HEK293 (cell line): ENCODE data around the gene PMVK.
A peak's percentile ranks its signal among the peaks of the same experiment; 100 is the strongest.

ENCODE experiments used
- GLI2 ChIP-seq: fragments of 450-650 bp; formaldehyde crosslinking; IDR thresholded peaks from 2 replicates; pipeline ENCODE4; 2017; ENCODE audit warnings: missing biosample characterization, missing genetic modification characterization, low read depth, borderline replicate concordance
- GLIS1 ChIP-seq: fragments of 450-650 bp; formaldehyde crosslinking; IDR thresholded peaks from 2 replicates; pipeline ENCODE4 v1.5.1; 2016; ENCODE audit warnings: missing biosample characterization, missing genetic modification characterization
- HIC1 ChIP-seq: fragments of 450-650 bp; formaldehyde crosslinking; IDR thresholded peaks from 2 replicates; pipeline ENCODE4 v1.5.1; 2016; ENCODE audit warnings: missing biosample characterization, missing genetic modification characterization
- MZF1 ChIP-seq: fragments of 450-650 bp; formaldehyde crosslinking; IDR thresholded peaks from 2 replicates; pipeline ENCODE4 v1.5.1; 2017; ENCODE audit warnings: missing biosample characterization, missing genetic modification characterization, borderline replicate concordance
- OSR2 ChIP-seq: fragments of 450-650 bp; formaldehyde crosslinking; IDR thresholded peaks from 2 replicates; pipeline ENCODE4 v1.5.1; 2016; ENCODE audit warnings: missing biosample characterization, missing genetic modification characterization
- PRDM2 ChIP-seq: fragments of 450-650 bp; formaldehyde crosslinking; IDR thresholded peaks from 2 replicates; pipeline ENCODE4 v1.5.1; 2016; ENCODE audit warnings: missing biosample characterization, missing genetic modification characterization, borderline replicate concordance
- SP2 ChIP-seq: fragments of 450-650 bp; formaldehyde crosslinking; IDR thresholded peaks from 2 replicates; pipeline ENCODE4 v1.5.1; 2016; ENCODE audit warnings: missing biosample characterization, missing genetic modification characterization
- SP7 ChIP-seq: fragments of 450-650 bp; formaldehyde crosslinking; IDR thresholded peaks from 2 replicates; pipeline ENCODE4 v1.5.1; 2016; ENCODE audit warnings: missing biosample characterization, missing genetic modification characterization
- ZBTB11 ChIP-seq: fragments of 450-650 bp; formaldehyde crosslinking; conservative IDR thresholded peaks from 2 replicates; pipeline ENCODE4 v1.5.1; 2016; ENCODE audit warnings: low read depth, missing biosample characterization, missing genetic modification characterization
- ZBTB44 ChIP-seq: fragments of 450-650 bp; IDR thresholded peaks from 2 replicates; pipeline ENCODE4 v1.5.1; 2018; ENCODE audit warnings: missing biosample characterization, mild to moderate bottlenecking, missing genetic modification characterization
- ZFHX2 ChIP-seq: fragments of 450-650 bp; formaldehyde crosslinking; conservative IDR thresholded peaks from 2 replicates; pipeline ENCODE4 v1.5.1; 2016; ENCODE audit warnings: missing biosample characterization, missing genetic modification characterization
- ZNF23 ChIP-seq: fragments of 450-650 bp; formaldehyde crosslinking; IDR thresholded peaks from 2 replicates; pipeline ENCODE4 v1.5.1; 2016; ENCODE audit warnings: missing biosample characterization, missing genetic modification characterization, borderline replicate concordance
- ZNF266 ChIP-seq: fragments of 450-650 bp; formaldehyde crosslinking; IDR thresholded peaks from 2 replicates; pipeline ENCODE4 v1.5.1; 2016; ENCODE audit warnings: missing biosample characterization, missing genetic modification characterization, low read depth
- ZNF311 ChIP-seq: fragments of 450-650 bp; formaldehyde crosslinking; IDR thresholded peaks from 2 replicates; pipeline ENCODE4 v1.5.1; 2017; ENCODE audit warnings: missing biosample characterization, missing genetic modification characterization, borderline replicate concordance
- ZNF350 ChIP-seq: fragments of 450-650 bp; formaldehyde crosslinking; IDR thresholded peaks from 2 replicates; pipeline ENCODE4 v1.5.0; 2017; ENCODE audit warnings: missing biosample characterization, mild to moderate bottlenecking, missing genetic modification characterization
- ZNF426 ChIP-seq: fragments of 450-650 bp; formaldehyde crosslinking; IDR thresholded peaks from 2 replicates; pipeline ENCODE4 v1.5.1; 2017; ENCODE audit warnings: missing biosample characterization, missing genetic modification characterization, mild to moderate bottlenecking, inconsistent platforms, moderate library complexity
- ZNF513 ChIP-seq: fragments of 450-650 bp; IDR thresholded peaks from 2 replicates; pipeline ENCODE4 v1.5.1; 2018; ENCODE audit warnings: missing biosample characterization, missing genetic modification characterization
- ZNF530 ChIP-seq: fragments of 450-650 bp; formaldehyde crosslinking; IDR thresholded peaks from 2 replicates; pipeline ENCODE4 v1.5.1; 2016; ENCODE audit warnings: low read depth, missing biosample characterization, missing genetic modification characterization
- ZNF558 ChIP-seq: fragments of 450-650 bp; formaldehyde crosslinking; IDR thresholded peaks from 2 replicates; pipeline ENCODE4 v1.5.1; 2016; ENCODE audit warnings: missing biosample characterization, missing genetic modification characterization
- ZNF704 ChIP-seq: fragments of 450-650 bp; formaldehyde crosslinking; IDR thresholded peaks from 2 replicates; pipeline ENCODE4 v1.5.1; 2016; ENCODE audit warnings: missing biosample characterization, missing genetic modification characterization
- ZNF707 ChIP-seq: fragments of 450-650 bp; formaldehyde crosslinking; IDR thresholded peaks from 2 replicates; pipeline ENCODE4 v1.5.1; 2016; ENCODE audit warnings: missing biosample characterization, missing genetic modification characterization
- ZNF791 ChIP-seq: fragments of 450-650 bp; formaldehyde crosslinking; IDR thresholded peaks from 2 replicates; pipeline ENCODE4 v1.5.1; 2016; ENCODE audit warnings: missing biosample characterization, missing genetic modification characterization
- ZNF837 ChIP-seq: fragments of 450-650 bp; formaldehyde crosslinking; IDR thresholded peaks from 2 replicates; pipeline ENCODE4 v1.5.1; 2016; ENCODE audit warnings: missing biosample characterization, missing genetic modification characterization

PMVK gene

GRCh38 chr1:154982897-154983648 is 46.6 kb upstream of the PMVK start, which contains the start of gene FLAD1 (continued):
- TF ChIP-seq ZNF426 (tag by site-specific recombination) (no peak), ZBTB44 (0 out of 2 replicates have a peak, but pooled peaks have one; percentile 8), ZNF530 (tag by site-specific recombination) (peak; percentile 96), ZNF23 (tag by site-specific recombination) (no peak), ZNF707 (tag by site-specific recombination) (no peak), ZNF266 (tag by site-specific recombination) (no peak), PRDM2 (tag by site-specific recombination) (no peak), GLI2 (tag by site-specific recombination) (no peak), OSR2 (0 out of 2 replicates have a peak, but pooled peaks have one; percentile 68), ZNF791 (tag by site-specific recombination) (no peak), ZFHX2 (tag by site-specific recombination) (peak; percentile 89), ZNF513 (no peak), HIC1 (tag by site-specific recombination) (no peak), GLIS1 (tag by site-specific recombination) (peak; percentile 14; the same call in 1 of the 2 replicates), ZBTB11 (peak; percentile 68), ZNF558 (tag by site-specific recombination) (no peak), SP7 (peak; percentile 66), ZNF704 (tag by site-specific recombination) (no peak), ZNF350 (tag by site-specific recombination) (no peak), ZNF311 (tag by site-specific recombination) (no peak), MZF1 (tag by site-specific recombination) (no peak), ZNF837 (tag by site-specific recombination) (no peak), SP2 (tag by site-specific recombination) (peak; percentile 99)
